ENCODE data around the gene APPBP2.

DNA sequence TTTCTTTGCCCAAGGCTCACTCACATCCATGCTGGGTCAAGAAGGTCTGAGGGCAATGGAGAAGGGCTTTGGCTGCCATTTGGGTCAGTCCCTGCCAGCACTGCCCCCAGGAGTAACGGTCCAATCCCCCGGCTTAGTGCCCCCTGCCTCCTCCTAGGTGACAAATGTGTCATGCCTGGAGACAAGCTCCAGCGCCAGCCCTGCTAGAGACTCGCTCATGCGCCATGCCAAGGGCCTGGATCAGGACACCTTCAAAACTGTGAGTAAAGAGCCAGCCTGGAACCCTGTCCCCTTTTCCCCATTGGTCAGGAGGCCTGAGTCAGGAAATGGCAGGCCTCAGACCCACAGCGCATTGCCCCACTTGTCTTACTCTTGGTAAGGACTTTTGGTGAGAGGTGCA, 100.4 kb downstream of the APPBP2 start:
- no peak for TF ChIP-seq CTCF (conservative IDR thresholded peaks at IDR 0.05)
- TF ChIP-seq EZH2 (IDR thresholded peaks at IDR 0.05; ENCODE audit: low read depth): no peak

Data from PC-9 (cell line).